A549 (cell line): Measurements from ENCODE around the gene CTRB2.

Experiments
- CHD2 ChIP-seq: fragments of 150-350 bp; IDR thresholded peaks from 2 replicates; pipeline ENCODE4 v1.6.1; 2014; ENCODE audit warnings: low read length; ENCODE audit not compliant: partially characterized antibody
- ESRRA ChIP-seq: fragments of 150-350 bp; IDR thresholded peaks from 2 replicates; pipeline ENCODE4 v1.6.1; 2014; ENCODE audit warnings: mild to moderate bottlenecking, low read length, borderline replicate concordance
- RAD21 ChIP-seq, 2 experiments: fragments of >200 bp in 1 of 2; sonication (Bioruptor Twin) in 1 of 2; formaldehyde crosslinking in 1 of 2; IDR thresholded peaks in 1 of 2; conservative IDR thresholded peaks in 1 of 2; 2 replicates in 1 of 2; 3 replicates in 1 of 2; pipeline ENCODE4 v1.6.1; 2012 to 2018; ENCODE audit warnings: inconsistent platforms in 1 of 2
- SMC3 ChIP-seq: fragments of >200 bp; sonication (Bioruptor Twin); formaldehyde crosslinking; IDR thresholded peaks from 3 replicates; pipeline ENCODE4 v1.6.1; 2018; ENCODE audit warnings: inconsistent platforms
- SREBF2 ChIP-seq: fragments of 450-650 bp; IDR thresholded peaks from 2 replicates; pipeline ENCODE4 v1.6.1; 2014; ENCODE audit warnings: mild to moderate bottlenecking, moderate library complexity
- ZSCAN20 ChIP-seq: fragments of 250-450 bp; sonication (Bioruptor Pico); IDR thresholded peaks from 2 replicates; pipeline ENCODE4 v1.8.0; 2022; ENCODE audit warnings: mild to moderate bottlenecking, moderate library complexity
- TF ChIP-seq, protein P1 (sequence below): fragments of >200 bp; sonication (Bioruptor Twin); formaldehyde crosslinking; IDR thresholded peaks from 3 replicates; pipeline ENCODE4 v1.5.1; 2016

- TF ChIP-seq, protein P1, sequence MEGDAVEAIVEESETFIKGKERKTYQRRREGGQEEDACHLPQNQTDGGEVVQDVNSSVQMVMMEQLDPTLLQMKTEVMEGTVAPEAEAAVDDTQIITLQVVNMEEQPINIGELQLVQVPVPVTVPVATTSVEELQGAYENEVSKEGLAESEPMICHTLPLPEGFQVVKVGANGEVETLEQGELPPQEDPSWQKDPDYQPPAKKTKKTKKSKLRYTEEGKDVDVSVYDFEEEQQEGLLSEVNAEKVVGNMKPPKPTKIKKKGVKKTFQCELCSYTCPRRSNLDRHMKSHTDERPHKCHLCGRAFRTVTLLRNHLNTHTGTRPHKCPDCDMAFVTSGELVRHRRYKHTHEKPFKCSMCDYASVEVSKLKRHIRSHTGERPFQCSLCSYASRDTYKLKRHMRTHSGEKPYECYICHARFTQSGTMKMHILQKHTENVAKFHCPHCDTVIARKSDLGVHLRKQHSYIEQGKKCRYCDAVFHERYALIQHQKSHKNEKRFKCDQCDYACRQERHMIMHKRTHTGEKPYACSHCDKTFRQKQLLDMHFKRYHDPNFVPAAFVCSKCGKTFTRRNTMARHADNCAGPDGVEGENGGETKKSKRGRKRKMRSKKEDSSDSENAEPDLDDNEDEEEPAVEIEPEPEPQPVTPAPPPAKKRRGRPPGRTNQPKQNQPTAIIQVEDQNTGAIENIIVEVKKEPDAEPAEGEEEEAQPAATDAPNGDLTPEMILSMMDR: no peak
- TF ChIP-seq ZSCAN20 (CRISPR knock-in tag) (no peak), SMC3 (no peak), RAD21 (conservative IDR thresholded peaks at IDR 0.05 in 1 of 2, IDR thresholded peaks at IDR 0.05 in 1 of 2) (no peak), ESRRA (no peak), SREBF2 (no peak), CHD2 (no peak)
These were observed 3.1 kb downstream of the CTRB2 start for GRCh38 chr16:75203667-75204409.
